HG03108 (cell line): ENCODE data around the gene CCT7.

ENCODE experiments used
- ATAC-seq: cut with Tn5 transposase; IDR thresholded peaks from one replicate; pipeline ENCODE4 v1.9.1; 2021; ENCODE audit warnings: moderate library complexity; ENCODE audit not compliant: unreplicated experiment

CCT7 gene

DNA sequence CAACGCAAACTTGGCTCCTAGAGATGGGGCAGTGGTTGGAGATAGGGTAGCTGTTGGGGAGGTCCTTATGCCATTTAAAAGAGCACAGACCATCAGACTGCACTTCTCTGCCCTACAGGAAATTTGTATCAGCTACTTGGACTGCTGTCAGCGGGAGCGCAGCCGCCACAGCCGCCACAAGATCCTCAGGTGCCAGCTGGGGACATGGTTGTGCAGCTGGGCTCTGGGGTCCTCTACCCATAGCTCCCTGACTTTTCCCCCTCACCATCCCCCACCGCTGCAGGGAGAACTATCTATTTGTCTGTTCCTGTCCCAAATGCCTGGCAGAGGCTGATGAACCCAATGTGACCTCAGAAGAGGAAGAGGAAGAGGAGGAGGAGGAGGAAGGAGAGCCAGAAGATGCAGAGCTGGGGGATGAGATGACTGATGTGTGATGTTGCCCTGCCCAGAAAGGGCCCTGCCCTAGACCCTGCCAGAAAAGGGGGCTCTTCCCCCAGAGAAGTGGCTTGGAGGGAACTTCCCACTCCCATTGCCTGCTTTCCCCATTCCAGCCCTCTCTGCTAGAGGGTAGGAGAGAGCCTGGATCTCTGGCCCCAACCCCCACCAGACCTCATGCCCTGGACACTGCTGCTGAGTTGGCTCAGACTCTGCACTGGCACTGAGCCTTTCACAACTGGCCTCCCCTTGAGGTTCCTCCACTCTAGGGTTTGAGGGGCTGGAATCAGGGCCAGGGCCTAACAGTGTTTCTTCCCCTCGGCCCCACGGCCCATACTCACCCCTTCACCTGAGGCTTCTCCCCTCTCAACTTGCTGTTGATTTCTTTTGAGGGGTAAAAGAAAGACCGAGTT is 8.4 kb upstream of the CCT7 start:
- ATAC-seq: no peak

GRCh38 chr2:73227086-73227485 is 7.0 kb upstream of the CCT7 start:
- ATAC-seq: no peak

GRCh38 chr2:73228631-73229030 is 5.5 kb upstream of the CCT7 start:
- no peak for ATAC-seq

GRCh38 chr2:73232403-73233153 is 1.5 kb upstream of the CCT7 start:
- ATAC-seq: no peak

DNA sequence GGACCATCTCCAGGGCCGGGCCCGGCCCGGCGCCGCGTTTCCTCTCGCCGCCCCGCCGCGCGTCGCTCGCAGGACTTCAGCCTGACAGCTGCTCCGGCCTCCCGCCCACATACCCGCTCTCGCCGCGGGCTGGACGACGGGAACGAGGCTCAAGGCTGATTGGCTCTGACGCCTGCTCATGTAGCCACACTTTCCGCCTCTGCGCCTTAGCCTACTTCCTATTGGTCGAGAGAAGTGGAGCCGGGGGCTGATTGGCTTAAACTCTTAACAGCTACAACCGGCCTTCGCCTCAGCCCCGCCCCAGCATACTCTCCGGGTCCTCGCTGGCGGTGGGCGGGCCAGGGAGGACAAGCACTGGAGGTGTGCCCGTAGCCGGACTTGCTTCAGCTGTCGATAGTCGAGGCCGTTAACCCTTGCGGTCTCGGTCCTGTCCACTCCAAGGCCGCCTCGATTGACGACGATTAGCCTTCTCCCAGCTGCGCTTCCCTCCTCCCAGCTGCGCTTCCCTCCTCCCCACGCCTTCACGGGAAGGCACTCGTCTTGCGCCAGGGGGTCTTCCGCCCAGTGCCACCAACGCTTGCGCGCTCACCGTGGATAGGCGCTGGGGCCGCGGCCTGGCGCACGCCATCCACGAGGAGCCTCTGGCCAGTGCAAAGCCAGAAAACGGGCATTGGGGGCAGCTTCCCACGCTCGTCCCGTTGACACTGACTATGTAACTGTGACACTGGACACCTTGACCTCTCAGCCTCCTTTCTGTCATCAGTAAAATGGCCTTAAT is 765 bp upstream of the CCT7 start, which contains the start of gene PRADC1:
Gene PRADC1 (minus strand): TSS at position 86 of the 778 bp plus-strand sequence. CDS start 79 bp downstream, at position 7.
- ATAC-seq: peak; percentile 90

- ATAC-seq: no peak
Measured at GRCh38 chr2:73235315-73236028, 1.4 kb downstream of the CCT7 start.

GRCh38 chr2:73237168-73237567 is 3.1 kb downstream of the CCT7 start:
- ATAC-seq: no peak

DNA sequence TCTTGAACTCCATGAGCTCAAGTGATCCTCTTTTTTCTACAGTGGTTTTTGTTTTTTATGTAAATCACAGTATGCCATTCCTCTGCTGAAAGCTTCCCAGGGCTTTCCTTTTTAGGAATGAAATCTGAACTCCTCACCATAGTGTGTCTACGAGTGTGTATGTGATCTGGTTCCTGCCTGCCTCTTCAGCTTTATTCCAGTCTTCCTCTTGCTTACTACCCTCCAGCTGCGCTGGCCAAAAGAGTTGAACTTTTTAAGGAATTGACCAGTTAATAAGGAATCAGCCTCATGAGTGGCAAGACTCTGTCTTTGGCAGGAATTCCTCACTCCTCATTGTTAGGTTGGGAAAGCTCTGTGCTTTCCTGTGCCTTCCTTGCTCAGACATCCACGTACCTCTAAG is 4.0 kb downstream of the CCT7 start:
- no peak for ATAC-seq

GRCh38 chr2:73238976-73239375 is 4.9 kb downstream of the CCT7 start:
- ATAC-seq: no peak

DNA sequence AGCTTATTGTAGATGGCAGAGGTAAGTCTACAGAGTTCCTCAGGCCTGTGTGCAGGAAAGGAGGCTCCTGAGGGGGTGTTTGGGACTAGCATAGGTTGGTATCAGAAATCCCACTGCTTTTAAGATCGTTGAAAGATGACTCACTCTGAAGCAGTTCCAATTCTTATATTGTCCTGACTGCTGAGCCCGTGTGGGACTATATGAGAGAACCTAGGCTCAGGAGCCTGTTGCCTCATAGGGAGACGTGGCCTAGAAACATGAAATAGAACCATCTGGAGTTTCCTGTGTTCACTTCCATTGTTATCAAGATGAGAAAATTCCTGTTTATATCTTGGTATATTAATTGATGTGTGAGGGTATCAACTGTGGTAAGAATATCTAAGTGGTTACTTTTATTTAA is 5.7 kb downstream of the CCT7 start:
- ATAC-seq: no peak

DNA sequence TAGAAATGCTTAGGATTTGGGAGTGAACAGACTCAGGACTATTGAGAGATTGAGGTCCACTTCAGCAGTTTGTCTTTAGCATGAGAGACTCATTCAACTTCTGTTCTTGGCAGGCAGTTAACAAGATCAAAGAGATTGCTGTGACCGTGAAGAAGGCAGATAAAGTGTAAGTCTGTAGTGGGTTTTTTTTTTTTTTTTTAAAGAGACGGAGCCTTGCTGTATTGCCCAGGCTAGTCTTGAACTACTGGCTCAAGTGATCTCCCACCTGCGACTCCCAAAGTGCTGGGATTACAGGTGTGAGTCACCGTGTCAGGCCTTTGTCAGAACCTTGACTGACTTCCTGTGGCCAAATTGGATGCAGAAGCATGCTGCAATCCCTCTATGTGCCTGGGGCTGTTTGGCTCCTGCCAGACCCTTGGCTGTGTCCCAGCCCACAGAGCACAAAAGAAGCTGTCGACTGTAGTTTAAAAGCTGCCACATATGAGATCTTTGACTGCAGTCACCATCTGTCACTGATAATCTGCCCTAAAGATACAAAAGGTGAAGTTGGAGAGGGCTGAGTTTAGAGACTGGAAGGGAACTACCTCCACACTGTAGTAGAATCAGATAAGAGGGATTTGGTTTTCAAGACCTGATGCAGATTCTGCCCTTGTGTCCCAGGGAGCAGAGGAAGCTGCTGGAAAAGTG is 9.9 kb downstream of the CCT7 start:
- no peak for ATAC-seq

DNA sequence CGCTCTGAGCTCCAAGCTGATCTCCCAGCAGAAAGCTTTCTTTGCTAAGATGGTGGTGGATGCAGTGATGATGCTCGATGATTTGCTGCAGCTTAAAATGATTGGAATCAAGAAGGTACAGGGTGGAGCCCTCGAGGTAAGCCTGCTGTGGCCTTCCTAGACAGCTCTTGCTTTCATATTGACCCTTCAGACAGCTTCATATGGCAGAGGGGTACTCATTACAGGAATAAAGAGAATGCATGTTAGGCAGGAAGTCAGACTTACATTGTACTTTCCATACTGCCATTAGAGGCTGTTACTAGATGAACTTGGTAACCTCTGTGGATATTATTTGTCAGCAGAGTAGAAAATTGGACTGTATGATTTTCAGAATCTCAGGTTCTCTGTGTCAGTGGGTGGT is 10.5 kb downstream of the CCT7 start:
- no peak for ATAC-seq

DNA sequence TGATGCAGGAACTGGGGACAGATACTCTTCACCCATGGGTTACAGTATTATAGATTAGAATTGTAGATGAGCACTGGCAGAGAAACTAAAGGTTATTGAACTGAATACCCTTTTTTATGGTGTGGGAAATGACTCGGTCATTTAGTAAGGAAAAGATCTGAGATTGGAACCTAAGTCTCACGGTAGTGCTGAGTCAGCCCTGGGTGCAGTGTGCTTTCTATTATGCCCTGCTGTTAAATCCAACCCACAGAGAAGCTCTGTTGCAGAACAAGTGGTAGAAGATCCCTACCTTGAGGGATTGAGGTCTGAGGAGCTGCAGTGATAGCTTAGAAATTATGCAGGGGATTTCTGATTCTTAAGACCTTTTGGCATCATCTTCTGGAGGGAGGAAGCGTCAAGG is 12.7 kb downstream of the CCT7 start:
- no peak for ATAC-seq

- no peak for ATAC-seq
Measured at GRCh38 chr2:73249636-73250035, 15.5 kb downstream of the CCT7 start.

DNA sequence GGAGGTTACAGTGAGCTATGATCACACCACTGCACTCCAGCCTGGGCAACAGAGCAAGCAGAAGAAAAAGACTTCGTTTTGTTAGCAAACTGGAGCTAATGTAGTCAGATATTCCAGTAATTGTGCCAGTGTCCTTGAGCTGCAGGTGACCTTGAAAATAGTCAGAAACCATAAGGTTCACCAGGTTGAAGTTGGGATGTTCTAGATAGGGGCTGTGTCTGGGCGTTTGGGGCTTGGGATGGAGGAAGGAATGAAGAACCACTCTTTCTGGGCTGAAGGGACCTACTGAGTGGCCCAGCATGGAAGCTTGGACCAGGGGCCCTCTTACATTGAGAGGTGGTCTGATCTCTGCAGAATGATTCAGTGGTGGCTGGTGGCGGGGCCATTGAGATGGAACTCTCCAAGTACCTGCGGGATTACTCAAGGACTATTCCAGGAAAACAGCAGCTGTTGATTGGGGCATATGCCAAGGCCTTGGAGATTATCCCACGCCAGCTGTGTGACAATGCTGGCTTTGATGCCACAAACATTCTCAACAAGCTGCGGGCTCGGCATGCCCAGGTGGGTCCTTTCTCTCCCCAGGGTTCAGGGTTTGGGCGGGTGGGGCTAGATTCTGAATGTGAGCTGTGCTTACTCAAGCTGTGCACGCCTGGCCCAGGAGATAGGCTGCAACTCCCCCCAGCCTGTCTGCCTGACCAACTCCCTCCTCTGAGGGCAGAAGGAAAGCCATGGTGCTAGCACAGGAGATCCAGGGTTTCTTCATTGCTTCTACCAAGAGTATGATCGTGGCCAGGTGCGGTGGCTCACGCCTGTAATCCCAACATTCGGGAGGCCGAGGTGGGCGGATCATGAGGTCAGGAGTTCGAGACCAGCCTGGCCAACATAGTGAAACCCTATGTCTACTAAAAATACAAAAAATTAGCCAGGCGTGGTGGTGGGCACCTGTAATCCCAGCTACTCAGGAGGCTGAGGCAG is 17.1 kb downstream of the CCT7 start:
- ATAC-seq: no peak

- no peak for ATAC-seq
Measured at GRCh38 chr2:73252238-73253027, 18.3 kb downstream of the CCT7 start.

- no peak for ATAC-seq
Measured at GRCh38 chr2:73253400-73253799, 19.3 kb downstream of the CCT7 start.

GRCh38 chr2:73253901-73254300 is 19.8 kb downstream of the CCT7 start:
- ATAC-seq: no peak
